ENCODE data around the gene PSG7. TPM values are rescaled to one million over a fixed set of nuclear protein-coding genes. Genes with fewer than 3 reads are reported as not detected.
A peak's percentile ranks its signal among the peaks of the same experiment; 100 is the strongest.
"Not testable (repeated sequence)": the region's sequence is repeated elsewhere in the genome, so short reads cannot be mapped to it uniquely, and the experiment has no call there.

Gene PSG7
- total RNA-seq (2021) = not detected in 2 replicates
- long read RNA-seq = 0 reads

GRCh38 chr19:42937107-42937506 lies at the start of gene PSG7:
TSS of gene PSG7 (minus strand) at chr19:42937207. CDS start at chr19:42937076, 131 bp downstream.
- no CpG with 5 or more reads among the region's 3 CpGs for WGBS (ENCODE audit: extremely low coverage, insufficient read length, low lambda C conversion rate)
- H2BK15ac ChIP-seq (ENCODE audit: low read depth, low read length); H2BK5ac ChIP-seq (ENCODE audit: insufficient read length, low read length); H3K79me2 ChIP-seq (ENCODE audit: insufficient read depth, low read length); DNase-seq; H3K27ac ChIP-seq (ENCODE audit: insufficient read length, low read depth, low read length); H3T11ph ChIP-seq (ENCODE audit: low read length); H2BK120ac ChIP-seq (ENCODE audit: low read depth, low read length, poor library complexity, severe bottlenecking); H3K23ac ChIP-seq (ENCODE audit: insufficient read length, low read depth, low read length); H4K5ac ChIP-seq (ENCODE audit: insufficient read length, low read depth, low read length); H3K4ac ChIP-seq (ENCODE audit: low read depth, low read length); H3K4me1 ChIP-seq (ENCODE audit: insufficient read depth, low read length); H3K56ac ChIP-seq (ENCODE audit: insufficient read length, low read depth, low read length); H2AFZ ChIP-seq (ENCODE audit: low read length); H2BK20ac ChIP-seq (ENCODE audit: low read depth, low read length, poor library complexity, severe bottlenecking); H2BK12ac ChIP-seq (ENCODE audit: insufficient read length, low read depth, low read length); H2AK5ac ChIP-seq (ENCODE audit: insufficient read length, low read length); H3K14ac ChIP-seq (ENCODE audit: insufficient read depth, low read length); H3K9ac ChIP-seq (ENCODE audit: extremely low read depth, insufficient read length, low read length); H4K91ac ChIP-seq (ENCODE audit: insufficient read length, low read depth, low read length); H3K4me1 Mint-ChIP-seq; H3K18ac ChIP-seq (ENCODE audit: insufficient read length, low read depth, low read length); H3K4me2 ChIP-seq (ENCODE audit: insufficient read depth, insufficient read length, low read length); H4K8ac ChIP-seq (replicated peaks; ENCODE audit: insufficient read length, low read depth, low read length); H3K27me3 Mint-ChIP-seq (ENCODE audit: low read depth); H3K4me3 Mint-ChIP-seq; H3K27me3 ChIP-seq (ENCODE audit: insufficient read depth, low read length); H3K23me2 ChIP-seq (ENCODE audit: insufficient read length, low read depth, low read length, poor library complexity, severe bottlenecking); H4K20me1 ChIP-seq (ENCODE audit: control insufficient read depth, insufficient read depth, insufficient read length); H3K79me1 ChIP-seq (ENCODE audit: insufficient read depth, low read depth, low read length, poor library complexity, severe bottlenecking): not testable (repeated sequence)
- peaks cover 98 to 99% of the 10 kb centered on the region in 2 experiments for H3K9me3 Mint-ChIP-seq
- peak within 1 kb of the TSS in 1 of 3 experiments; percentile 52; a peak in 2 of 7 replicates for H3K27ac Mint-ChIP-seq
- peaks cover 21 to 25% (median 21%) of the 10 kb centered on the region in 3 experiments for H3K36me3 Mint-ChIP-seq (ENCODE audit: insufficient read depth in 1 of 3, low read depth in 3 of 3)
- H3K9me3 ChIP-seq (ENCODE audit: control insufficient read depth, low read depth, low read length) = peaks cover 59% of the 10 kb centered on the region

Data from H9 (cell line).